Nephron progenitor cell (in vitro differentiated cells): ENCODE results near the gene ADGRF3.

ENCODE experiments used
- DNase-seq: peaks from one replicate; pipeline ENCODE4 v3.0.0; 2021
- H3K27ac Mint-ChIP-seq: 2 replicates; pipeline ENCODE4 v1.8.0; 2021; ENCODE audit warnings: mild to moderate bottlenecking, moderate library complexity, mixed read lengths
- H3K27me3 Mint-ChIP-seq: 2 replicates; pipeline ENCODE4 v1.8.0; 2021; ENCODE audit warnings: mild to moderate bottlenecking, low read depth, mixed read lengths; ENCODE audit not compliant: poor library complexity
- H3K36me3 Mint-ChIP-seq: 2 replicates; pipeline ENCODE4 v1.8.0; 2021; ENCODE audit warnings: low read depth, mixed read lengths
- H3K4me1 Mint-ChIP-seq: 2 replicates; pipeline ENCODE4 v1.8.0; 2021; ENCODE audit warnings: mixed read lengths
- H3K4me3 Mint-ChIP-seq: 2 replicates; pipeline ENCODE4 v1.8.0; 2021; ENCODE audit warnings: mild to moderate bottlenecking, moderate library complexity, mixed read lengths
- H3K9me3 Mint-ChIP-seq: 2 replicates; pipeline ENCODE4 v1.8.0; 2021; ENCODE audit warnings: mild to moderate bottlenecking, moderate library complexity, mixed read lengths
- TF ChIP-seq, protein P1 (sequence below): fragments of 200-600 bp; sonication (generic); IDR thresholded peaks from 2 replicates; pipeline ENCODE4 v1.5.0; 2021; ENCODE audit warnings: antibody characterized with exemption

Gene ADGRF3

DNA sequence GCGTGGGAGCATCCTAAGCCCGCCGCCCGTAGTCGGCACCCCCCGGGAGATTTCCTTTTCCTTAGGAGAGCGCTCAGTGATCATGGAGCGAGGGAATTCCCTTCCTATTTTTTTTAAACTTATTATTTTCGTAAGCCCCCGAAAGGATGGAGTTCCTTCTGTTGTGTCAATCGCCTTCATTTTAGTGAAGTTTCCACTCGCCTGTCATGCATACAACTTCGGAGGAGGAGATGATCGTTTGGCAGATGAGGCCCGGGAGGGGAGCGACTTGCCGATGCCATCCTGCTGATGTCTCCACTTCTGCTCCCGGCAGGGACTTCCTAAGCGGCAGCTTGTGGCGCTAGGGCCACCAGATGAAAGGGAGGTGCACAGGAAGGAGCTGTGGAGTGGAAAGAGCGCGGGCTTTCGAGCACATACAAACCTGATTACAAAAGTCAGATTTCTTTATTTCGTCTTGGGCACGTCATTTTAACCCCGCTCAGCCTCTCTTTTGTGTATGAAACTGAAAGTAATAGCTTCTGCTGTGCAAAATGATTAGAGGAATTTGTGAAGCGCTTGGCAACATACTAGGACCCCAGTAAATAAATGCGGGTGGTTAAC lies at the start of gene ADGRF3:
Gene ADGRF3, minus strand, starts transcription at position 336 of the 600 bp plus-strand sequence. CDS start 555 bp downstream, outside the sequence.
- H3K36me3 Mint-ChIP-seq: peaks cover 16% of the 10 kb centered on the region
- no peaks in the 10 kb centered on the region for H3K27me3 Mint-ChIP-seq
- peaks cover 37% of the 10 kb centered on the region for H3K4me1 Mint-ChIP-seq
- peak; percentile 56 for DNase-seq
- H3K4me3 Mint-ChIP-seq: peak within 1 kb of the TSS; percentile 96
- H3K9me3 Mint-ChIP-seq: no peaks in the 10 kb centered on the region
- peak within 1 kb of the TSS; percentile 100 for H3K27ac Mint-ChIP-seq
- TF ChIP-seq, protein P1, sequence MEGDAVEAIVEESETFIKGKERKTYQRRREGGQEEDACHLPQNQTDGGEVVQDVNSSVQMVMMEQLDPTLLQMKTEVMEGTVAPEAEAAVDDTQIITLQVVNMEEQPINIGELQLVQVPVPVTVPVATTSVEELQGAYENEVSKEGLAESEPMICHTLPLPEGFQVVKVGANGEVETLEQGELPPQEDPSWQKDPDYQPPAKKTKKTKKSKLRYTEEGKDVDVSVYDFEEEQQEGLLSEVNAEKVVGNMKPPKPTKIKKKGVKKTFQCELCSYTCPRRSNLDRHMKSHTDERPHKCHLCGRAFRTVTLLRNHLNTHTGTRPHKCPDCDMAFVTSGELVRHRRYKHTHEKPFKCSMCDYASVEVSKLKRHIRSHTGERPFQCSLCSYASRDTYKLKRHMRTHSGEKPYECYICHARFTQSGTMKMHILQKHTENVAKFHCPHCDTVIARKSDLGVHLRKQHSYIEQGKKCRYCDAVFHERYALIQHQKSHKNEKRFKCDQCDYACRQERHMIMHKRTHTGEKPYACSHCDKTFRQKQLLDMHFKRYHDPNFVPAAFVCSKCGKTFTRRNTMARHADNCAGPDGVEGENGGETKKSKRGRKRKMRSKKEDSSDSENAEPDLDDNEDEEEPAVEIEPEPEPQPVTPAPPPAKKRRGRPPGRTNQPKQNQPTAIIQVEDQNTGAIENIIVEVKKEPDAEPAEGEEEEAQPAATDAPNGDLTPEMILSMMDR: no peak

- TF ChIP-seq, protein P1: no peak
- H3K4me3 Mint-ChIP-seq: no peak overlapping the region
- H3K9me3 Mint-ChIP-seq: no peaks in the 10 kb centered on the region
- DNase-seq: no peak
- H3K4me1 Mint-ChIP-seq: peaks cover 14% of the 10 kb centered on the region
- H3K36me3 Mint-ChIP-seq: no peaks in the 10 kb centered on the region
- no peaks in the 10 kb centered on the region for H3K27me3 Mint-ChIP-seq
- peak overlapping the region; percentile 66 for H3K27ac Mint-ChIP-seq
Observed at GRCh38 chr2:26395394-26395793, 48.8 kb upstream of the ADGRF3 start.

- no peak overlapping the region for H3K4me3 Mint-ChIP-seq
- no peaks in the 10 kb centered on the region for H3K36me3 Mint-ChIP-seq
- no peak overlapping the region for H3K27ac Mint-ChIP-seq
- no peak for DNase-seq
- H3K9me3 Mint-ChIP-seq: no peaks in the 10 kb centered on the region
- H3K27me3 Mint-ChIP-seq: no peaks in the 10 kb centered on the region
- TF ChIP-seq, protein P1: no peak
- H3K4me1 Mint-ChIP-seq: peaks cover 7% of the 10 kb centered on the region
Observed at GRCh38 chr2:26394694-26395093, 48.1 kb upstream of the ADGRF3 start.

GRCh38 chr2:26387189-26387588 lies 40.6 kb upstream of the ADGRF3 start:
- no peak overlapping the region for H3K4me3 Mint-ChIP-seq
- no peaks in the 10 kb centered on the region for H3K9me3 Mint-ChIP-seq
- TF ChIP-seq, protein P1: no peak
- peaks cover 34% of the 10 kb centered on the region for H3K36me3 Mint-ChIP-seq
- no peak overlapping the region for H3K27ac Mint-ChIP-seq
- H3K27me3 Mint-ChIP-seq: no peaks in the 10 kb centered on the region
- DNase-seq: no peak
- H3K4me1 Mint-ChIP-seq: no peaks in the 10 kb centered on the region

DNA sequence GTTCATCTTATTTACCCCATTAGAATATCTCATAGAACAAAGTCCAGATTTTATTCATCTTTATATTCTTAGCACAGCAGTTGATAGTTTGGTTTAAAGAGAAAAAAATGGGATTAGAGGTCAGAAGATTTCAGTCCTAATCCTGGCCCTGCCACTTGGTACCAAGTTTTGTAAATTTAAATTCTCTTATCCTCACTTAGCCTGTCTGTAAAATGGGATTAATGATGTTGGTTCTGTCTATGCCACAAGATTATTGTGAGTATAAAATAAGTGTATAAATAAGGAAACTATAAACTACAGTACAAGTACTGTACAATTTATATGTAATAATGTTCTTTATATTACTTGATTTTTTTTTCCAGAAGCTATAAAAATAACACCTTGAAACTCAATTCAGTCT lies 38.0 kb upstream of the ADGRF3 start:
- H3K27ac Mint-ChIP-seq: no peak overlapping the region
- H3K9me3 Mint-ChIP-seq: no peaks in the 10 kb centered on the region
- TF ChIP-seq, protein P1: no peak
- H3K4me1 Mint-ChIP-seq: no peaks in the 10 kb centered on the region
- no peak for DNase-seq
- H3K4me3 Mint-ChIP-seq: no peak overlapping the region
- no peaks in the 10 kb centered on the region for H3K27me3 Mint-ChIP-seq
- peaks cover 43% of the 10 kb centered on the region for H3K36me3 Mint-ChIP-seq

DNA sequence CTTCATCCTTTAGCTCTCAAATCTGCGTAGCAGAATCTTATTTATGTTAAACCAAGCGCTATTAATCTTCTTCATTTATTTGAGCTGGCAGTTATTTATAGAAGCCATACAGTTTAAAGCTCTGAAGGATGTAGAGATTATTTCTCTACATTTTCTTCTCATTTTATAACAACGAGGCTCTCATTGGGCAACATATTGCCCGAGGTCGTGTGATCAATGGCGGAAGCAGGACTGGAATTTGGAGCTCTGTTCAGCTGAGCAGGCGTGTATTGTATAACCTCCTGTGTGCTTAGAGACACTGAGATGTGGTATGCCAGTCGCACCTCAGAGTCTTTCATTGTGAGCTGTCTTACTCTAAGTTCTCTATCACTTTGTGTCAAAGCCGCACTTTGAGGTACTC lies 37.6 kb upstream of the ADGRF3 start:
- no peaks in the 10 kb centered on the region for H3K27me3 Mint-ChIP-seq
- no peak overlapping the region for H3K27ac Mint-ChIP-seq
- TF ChIP-seq, protein P1: no peak
- H3K4me3 Mint-ChIP-seq: no peak overlapping the region
- H3K4me1 Mint-ChIP-seq: no peaks in the 10 kb centered on the region
- H3K36me3 Mint-ChIP-seq: peaks cover 43% of the 10 kb centered on the region
- DNase-seq: no peak
- no peaks in the 10 kb centered on the region for H3K9me3 Mint-ChIP-seq
